Fibroblast of skin of left quadriceps (primary cell): Measurements from ENCODE around the gene EMP2.
"Not testable (repeated sequence)": the region's sequence is repeated elsewhere in the genome, so short reads cannot be mapped to it uniquely, and the experiment has no call there.

Experiments used
- DNase-seq, 2 experiments: peaks; one replicate each; pipeline ENCODE4 v3.0.0-alpha.2; 2013; ENCODE audit warnings: low read depth in 2 of 2

EMP2 gene, protein sequence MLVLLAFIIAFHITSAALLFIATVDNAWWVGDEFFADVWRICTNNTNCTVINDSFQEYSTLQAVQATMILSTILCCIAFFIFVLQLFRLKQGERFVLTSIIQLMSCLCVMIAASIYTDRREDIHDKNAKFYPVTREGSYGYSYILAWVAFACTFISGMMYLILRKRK

DNA sequence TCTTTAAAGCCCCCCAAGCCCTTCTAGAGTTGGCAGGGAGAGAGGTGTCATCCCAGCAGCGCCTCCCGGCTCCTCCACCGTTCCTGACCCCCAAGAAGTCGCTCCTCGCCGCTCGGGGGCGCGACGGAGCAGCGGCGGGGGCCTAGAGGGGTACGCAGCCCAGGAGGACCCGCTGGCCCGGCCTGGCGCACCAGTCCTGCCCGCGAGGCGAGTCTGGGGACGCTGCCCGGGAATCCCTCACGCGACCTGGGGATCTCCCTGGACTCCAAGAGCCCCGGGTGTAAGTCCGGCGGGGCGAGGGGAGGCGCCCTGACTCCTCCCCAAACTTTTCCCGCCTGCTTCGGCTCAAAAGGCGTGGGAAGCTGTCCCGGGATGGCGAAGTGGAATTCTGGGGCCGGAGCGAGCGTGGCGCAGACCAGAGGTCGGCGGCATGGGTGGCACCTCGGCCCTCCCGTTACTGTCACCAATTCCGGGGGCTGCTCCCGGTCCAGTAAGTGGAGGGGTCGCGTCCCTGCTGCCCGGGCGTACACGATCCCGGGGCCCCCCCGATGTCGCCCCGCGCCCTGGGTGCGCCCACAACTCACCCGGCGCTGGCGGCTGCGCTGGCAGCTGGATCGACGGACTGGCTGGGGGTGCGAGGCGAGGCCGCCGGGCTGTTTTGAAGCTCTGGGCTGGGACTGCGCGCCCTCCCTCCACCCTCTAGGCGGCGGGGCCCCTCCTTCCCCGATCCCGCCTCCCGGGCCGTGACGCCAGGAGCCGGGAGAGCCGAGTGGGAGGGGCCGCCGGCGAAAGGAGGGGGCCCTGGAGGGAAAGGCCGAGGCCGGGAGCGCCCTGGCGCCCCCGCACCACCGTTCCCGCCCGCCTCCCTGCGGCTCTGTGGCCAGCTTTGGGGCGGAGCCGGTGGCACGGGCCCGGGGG is at the start of gene EMP2:
Gene EMP2, minus strand, starts transcription at position 634 of the 918 bp plus-strand sequence. CDS start 32,981 bp downstream, outside the sequence.
- peak; percentile 39 to 51 for DNase-seq

DNA sequence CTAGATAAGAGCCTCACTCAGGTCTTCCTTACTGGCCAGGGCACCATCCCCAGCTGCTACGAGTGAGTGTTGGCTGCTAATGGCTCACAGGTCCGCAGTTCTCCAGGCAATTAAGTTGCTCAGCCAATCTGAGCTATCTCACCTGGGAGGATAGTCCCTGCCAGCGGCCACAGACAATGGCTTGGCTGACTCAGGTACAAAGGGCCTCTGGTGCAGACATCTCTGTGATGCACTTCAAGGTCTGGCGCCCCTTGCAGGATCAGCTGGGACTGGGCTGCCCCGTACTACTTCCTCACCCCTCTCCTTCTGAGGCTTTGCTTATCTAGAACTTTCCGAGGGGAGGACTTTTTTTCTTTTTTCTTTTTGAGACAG is 49.2 kb upstream of the EMP2 start:
- no peak for DNase-seq

DNA sequence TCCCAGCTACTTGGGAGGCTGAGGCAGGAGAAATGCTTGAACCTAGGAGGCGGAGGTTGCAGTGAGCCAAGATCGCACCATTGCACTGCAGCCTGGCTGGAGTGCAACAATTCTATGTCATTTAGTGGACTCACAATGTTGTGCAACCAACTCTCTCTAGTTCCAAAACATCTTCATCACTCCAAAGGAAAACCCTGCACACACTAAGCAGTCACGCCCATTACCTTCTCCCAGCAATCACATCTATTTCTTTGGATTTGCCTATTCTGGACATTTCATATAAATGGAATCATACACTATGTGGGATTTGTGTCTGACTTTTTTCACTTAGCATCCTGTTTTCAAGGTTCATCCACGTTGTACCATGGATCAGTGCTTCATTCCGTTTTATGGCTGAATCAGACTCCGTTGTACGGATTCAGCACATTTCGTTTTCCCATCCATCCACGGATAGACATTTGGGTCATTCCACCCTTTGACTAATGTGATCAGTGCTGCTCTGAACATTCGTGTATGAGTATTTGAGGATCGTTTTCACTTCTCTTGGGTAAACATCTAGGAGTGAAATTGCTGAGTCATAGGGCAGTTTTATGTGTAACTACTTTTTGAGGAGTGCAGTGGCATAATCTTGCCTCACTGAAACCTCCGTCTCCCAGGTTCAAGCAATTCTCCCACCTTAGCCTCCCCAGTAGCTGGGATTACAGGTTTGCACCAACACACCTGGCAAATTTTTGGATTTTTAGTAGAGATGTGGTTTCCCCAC is 45.4 kb upstream of the EMP2 start:
- DNase-seq = no peak

DNA sequence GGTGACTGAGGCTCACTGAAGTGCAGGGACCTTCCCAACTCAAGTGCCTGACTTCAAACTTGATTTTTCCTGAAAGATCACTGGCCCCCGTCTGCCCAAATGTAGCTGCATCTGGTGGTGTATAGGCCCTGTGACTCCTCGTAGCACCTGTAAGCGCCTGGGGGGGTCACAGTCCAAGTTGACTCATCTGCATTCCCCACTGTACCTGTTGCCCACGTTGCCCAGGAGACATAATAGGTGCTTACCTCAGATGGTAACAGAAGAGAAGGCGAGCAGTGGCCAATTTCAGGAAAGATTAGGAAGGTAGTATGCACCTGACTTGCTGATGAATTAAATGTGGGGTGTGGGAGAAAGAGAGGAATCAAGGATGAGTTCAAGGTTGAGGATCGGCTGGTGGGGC is 44.1 kb upstream of the EMP2 start:
- no peak for DNase-seq

DNA sequence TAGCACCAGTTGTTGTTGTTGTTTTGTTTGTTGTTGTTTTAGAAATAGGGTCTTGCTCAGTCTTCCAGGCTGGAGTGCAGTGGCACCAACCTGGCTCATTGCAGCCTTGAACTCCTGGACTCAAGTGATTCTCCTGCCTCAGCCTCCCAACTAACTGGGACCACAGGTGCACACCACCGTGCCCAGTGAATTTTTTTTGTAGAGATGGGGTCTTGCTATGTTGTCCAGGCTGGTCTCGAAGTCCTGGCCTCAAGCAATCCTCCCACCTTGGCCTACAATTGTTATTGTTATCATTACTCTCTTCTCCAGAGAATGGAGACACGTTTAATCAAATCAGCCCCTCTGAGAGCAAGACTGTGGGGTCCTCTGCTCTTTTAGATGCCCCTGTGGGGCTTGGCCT is 42.7 kb upstream of the EMP2 start:
- DNase-seq = no peak

DNA sequence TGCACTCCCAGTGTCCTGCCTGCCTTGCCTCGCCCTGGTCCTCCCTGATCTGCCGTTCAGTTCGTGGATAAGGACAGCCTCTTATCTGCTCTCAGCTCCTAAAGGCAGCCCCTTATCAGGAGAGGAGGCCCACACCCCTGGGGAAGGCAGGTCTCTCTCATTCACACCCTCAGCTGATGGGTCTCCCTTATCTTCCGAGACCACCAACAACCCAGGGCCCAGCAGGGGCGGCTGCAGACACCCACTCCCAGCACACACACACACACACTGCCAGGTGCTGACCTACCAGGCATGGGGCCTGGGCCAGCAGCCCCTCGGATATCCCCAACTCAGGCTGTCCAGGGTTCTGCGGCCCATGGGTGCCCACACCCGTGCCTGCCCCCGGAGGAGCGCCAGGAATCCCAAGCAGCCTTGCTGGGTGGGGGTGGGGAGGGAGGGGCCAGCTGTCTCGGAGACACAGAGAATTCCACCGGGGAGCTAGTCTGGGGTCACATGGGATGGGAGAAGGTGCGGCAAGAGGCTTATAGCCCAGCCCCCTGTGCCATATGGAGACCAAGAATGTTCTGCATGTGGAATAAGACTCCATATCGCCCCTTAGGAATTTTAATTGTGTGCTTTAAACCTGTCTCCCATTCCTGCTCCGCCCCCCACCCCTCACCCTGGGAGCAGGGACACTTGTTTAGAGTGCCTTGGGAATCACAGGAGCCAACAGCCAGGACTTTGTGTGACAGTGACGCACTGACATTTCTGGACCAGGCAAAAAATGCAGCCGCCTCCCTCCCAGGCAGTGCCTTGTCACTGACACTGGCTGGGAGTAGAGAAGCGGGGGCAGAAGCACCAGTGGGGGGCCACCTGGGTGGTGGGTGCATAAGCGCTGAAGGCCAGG is 41.9 kb upstream of the EMP2 start:
- no peak for DNase-seq

DNA sequence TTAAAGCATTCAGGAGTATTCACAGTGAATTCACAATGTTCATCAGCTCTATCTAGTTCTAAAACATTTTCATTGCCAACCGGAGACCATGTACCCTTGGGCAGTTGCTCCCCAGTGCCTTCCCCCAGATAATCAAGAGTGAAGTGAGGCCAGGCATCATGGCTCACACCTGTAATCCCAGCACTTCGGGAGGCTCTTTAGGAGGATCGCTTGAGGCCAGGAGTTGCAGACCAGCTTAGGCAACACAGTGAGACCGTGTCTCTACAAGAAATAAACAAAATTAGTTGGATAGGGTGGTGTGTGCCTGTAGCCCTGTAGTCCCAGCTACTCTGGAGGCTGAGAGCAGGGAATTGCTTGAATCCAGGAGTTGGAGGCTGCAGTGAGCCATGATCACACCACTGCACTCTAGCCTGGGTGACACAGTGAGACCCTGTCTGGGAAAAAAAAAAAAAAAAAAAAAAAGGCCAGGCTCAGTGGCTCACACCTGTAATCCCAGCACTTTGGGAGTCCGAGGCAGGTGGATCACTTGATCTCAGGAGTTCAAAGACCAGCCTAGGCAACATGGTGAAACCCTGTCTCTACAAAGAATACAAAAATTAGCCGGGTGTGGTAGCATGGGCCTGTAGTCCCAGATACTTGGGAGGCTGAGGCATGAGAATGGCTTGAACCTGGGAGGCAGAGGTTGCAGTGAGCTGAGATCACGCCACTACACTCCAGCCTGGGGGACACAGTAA is 41.0 kb upstream of the EMP2 start:
- not testable (repeated sequence) for DNase-seq

DNA sequence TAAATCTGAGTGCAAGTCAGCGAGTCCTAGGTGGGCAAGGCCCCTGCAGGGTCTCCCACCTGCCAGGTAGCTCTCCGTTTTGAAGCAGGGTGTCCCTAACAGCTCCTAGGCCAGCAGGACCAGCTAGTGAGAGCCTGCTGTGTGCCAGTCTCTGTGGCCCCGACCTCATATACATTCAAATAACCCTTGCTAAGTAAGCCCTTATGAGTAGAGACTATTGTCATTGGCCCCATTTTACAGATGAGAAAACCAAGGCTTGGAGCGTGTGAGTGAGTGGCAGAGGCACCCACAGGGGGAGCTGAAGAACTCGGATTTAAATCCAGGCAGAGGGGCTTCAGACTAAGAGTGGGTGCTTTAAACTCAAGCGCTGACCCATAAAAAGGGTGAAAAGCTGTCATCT is 39.7 kb upstream of the EMP2 start:
- DNase-seq = no peak

DNA sequence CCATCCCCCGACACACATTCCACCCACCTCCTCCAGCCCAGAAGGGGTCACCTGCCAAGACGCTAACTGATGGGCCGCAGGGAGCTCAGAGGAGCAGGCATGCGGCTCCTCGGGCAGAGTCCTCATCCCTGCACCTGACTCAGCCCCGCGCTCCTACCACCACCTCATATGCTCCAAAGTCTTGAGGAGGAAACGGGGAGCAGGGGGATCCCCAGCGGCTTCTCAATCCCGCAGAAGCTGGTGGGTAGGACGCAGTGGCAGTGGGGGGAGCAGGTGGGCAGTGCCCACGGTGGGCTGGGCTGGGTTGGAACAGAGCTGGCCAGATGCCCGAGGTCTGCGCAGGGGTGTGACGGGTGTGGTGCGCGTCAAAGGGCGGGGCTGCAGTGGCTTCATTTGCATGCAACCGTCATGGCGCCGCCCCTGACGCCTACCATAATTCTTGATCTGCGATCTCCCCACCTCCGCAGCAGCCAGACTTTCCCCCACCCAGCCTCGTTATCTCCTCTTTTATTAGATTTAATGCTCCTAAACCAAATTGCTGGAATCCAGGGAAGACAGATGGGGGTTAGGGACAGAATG is 39.0 kb upstream of the EMP2 start:
- DNase-seq = no peak

DNA sequence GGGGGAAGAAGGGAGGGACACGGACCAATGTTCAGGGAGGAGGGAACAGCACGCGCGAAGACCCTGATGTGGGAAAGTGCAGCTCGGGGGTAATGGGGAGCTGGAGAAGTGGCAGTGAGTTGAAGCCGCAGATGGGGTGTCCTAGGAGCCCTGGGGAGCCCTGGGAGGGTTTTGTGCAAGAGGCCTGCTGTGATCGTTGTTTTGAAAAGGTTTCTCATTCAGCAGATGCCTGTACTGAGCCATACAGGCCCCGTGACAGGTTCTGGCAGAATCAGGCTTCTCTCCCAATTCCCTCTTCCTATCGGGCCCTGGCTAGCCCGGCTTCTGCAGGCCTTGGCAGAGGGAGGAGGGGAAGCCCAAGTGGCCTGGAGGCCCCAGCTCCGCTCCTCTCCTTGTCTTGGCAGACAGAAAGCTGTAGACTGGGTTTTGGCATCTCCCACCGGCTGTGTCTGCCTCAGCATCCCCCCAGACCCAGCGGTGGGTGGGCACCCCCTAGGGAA is 38.4 kb upstream of the EMP2 start:
- DNase-seq = no peak

DNA sequence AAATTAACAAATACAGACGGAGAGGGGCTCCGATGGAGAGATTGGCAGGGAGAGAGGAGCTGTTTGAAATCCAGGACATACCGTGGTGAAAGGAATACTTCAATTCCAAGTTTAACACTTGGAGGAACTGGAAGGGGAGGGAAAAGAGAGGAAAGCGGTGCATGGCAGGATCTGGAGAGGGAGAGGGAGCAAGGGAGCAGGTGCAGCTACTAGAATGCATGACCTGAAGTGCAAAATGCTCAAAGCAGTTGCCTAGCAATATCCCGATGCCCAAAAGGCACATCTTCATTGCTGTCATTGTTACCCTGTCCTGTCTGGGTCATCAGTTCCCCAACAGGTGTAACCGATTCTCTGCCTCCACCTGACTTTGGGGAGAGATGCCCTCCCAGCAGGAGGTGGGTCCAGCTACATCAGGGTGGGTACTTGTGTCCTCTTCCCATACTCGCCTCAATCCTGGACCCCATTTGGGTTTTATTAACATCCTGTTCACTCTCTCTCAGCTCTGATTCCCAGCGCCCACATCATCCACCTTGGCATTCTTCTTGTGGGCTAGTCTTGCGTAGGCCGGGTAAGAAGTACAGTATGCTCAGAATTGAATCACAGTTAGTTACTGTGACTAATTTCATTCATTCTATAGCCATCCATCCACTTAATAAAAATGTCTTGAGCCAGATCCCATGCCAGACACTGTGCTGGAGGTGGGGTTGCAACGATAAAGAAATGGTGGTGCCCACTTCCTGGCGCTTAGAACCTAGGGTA is 37.4 kb upstream of the EMP2 start:
- no peak for DNase-seq

DNA sequence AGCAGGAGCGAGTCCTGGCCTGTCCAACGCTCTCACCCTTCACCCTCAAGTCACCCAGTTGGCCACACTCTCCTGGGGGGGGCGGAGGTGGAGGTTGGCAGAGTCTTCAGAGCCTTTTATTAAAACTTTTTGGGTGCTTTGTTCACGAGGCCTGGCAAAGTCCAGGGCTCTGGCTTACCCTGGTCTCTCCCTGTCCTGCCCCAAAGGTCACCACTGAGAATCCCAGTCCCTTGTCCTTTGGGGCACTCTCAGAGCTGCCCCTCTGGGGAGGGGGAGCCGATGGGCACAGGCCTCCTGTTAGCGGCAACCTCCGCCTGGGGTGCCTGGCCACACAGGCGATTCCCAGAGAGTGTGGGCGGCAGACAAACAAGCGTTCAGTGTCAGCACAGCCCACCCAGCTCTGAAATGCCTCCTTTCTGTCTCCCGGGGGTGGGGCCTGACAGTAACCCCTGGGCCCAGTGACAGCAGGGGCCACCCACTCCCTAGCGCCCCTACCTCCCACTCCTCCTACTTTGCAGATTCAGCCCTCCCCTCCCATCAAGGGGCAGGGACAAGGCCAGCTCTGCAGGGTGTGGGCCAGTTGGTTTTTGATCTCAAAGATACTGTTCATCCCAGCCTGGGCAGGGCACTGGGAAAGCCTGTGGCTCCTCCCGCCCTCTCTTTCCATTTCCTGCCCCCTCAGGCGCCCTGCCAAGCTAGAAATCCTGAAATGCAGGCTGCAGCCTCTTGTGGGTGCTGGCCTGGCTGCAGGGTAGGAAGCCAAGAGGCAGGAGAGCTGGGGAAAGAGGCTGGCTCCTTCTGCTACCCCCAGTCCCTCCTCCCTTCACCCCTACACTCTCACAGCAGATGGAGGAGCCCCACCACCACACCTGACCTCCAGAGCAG is 36.6 kb upstream of the EMP2 start:
- DNase-seq = peak in 1 of 2 experiments; percentile 20

DNA sequence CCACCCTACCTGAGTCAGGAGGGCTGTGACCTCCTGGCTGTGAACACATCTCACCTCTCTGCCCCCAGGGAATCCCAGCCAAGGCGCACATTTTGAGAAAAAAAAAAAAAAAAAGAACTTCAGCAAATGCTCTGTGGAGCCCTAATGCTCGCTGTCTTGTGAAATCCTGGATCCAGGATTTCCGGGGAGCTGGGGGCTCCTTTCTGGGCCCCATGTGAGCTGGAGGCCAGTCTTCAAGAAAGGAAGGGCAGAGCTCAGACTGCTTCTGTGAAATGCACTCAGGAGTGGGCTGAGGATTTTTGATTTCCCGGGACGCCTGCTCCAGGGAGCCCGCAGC is 36.0 kb upstream of the EMP2 start:
- no peak for DNase-seq

DNA sequence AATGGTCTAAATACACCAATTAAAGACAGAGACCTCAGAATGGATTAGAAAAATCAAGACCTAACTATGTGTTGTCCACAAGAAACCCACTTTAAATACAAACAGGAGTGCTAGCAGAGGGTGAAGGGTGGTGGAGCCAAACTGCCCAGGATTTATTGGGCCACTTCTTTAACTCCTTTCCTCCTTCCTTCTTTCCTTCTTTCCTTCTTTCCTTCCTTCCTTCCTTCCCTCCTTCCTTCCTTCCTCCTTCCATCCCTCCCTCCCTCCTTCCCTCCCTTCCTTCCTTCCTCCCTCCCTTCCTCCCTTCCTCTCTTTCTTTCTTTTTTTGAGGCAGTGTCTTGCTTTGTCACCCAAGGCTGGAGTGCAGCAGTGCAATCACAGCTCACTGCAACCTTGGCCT is 34.3 kb upstream of the EMP2 start:
- DNase-seq = no peak

DNA sequence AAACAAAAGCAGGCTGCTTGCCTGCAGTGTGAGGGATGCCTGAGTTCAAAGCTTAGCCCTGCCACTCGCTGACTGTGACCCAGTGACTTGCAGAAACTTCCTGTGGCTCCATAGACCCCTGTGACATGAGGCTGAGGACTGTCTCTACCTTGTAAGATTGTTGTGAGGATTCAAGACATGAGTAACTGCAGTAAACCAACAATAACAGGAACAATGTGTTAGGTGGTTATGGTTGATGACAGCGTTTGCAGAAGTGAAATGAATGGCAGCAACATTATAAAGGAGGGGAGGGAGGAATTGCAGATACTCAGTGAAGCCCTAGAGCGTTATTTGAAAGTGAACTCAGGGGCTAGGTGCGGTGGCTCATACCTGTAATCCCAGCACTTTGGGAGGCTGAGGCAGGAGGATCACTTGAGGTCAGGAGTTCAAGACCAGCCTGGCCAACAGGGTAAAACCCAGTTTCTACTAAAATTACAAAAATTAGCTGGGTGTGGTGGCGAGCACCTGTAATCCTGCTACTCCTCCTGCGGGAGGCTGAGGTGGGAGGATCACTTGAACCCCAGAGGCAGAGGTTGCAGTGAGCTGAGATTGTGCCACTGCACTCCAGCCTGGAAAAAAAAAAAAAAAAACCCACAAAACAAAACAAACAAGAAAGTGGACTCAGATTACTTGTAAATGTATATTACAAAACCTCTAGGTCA is 33.5 kb upstream of the EMP2 start:
- no peak for DNase-seq

DNA sequence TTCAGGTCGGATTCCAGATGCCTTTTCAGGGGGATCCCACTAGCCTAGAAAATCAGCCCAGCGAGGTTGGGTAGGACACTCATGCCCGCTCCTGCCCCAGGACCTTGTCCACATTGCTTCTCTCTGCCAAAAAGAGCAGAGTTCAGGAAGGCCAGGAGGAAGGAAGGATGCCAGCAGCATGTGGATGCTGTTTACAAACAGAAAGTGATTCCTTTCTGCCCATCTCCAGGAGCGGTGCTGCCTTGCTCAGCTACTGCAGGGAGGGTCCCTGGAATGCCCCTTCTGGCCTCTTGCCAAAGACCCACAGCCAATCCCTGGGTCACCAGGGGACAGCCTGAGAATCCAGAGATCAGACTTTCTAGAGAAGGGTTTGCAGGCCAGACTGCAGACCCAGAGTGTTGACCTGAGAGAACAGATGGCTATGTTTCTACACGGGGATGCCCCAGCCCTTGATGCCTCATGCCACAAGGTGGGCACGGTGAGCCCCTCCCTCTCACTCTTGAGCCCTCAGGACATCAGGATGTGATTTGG is 32.3 kb upstream of the EMP2 start:
- DNase-seq = no peak

DNA sequence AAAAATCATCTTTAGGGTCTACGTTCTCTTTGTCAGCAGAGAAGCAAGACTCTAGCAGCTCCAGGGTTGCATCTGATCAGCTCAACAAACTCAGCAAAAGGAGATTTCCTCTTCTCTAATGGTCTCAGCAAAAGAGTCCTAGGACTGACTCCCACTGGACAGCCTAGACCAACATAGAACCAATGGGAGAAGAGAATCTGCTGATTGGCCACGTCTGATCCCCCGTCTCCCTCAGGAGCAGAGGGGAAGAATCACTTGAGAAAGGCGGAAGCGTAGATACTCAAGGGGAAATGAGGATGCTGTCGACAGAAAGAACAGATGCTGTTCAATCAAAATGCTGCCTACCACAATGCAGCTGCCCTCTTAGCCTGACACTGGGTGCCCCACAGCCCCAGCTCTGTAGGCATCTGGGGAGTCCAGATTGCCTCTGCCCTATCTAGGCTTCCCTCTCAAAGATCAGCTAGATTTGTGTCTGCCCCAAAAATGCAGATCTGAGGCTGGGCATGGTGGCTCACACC is 31.5 kb upstream of the EMP2 start:
- no peak for DNase-seq
